ENCODE data around the gene TBC1D22A.

DNA sequence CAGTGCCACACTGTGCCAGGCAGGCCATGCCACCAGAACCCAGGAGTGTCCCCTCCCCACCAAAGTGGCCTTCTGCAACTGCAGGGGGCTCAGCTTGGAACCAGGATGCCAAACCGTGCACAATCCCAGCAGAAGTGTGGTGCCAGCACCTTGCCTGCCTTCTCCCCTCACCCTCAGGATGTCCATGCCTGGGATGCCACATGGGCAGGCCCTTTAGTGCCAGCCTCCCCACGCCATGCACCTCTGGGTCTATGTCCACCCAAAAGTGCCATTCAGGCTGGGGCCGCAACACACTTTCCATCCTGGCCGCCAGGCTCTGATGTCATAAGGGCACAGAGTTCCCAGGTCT, 8.7 kb upstream of the TBC1D22A start:
- TF ChIP-seq, protein P1, sequence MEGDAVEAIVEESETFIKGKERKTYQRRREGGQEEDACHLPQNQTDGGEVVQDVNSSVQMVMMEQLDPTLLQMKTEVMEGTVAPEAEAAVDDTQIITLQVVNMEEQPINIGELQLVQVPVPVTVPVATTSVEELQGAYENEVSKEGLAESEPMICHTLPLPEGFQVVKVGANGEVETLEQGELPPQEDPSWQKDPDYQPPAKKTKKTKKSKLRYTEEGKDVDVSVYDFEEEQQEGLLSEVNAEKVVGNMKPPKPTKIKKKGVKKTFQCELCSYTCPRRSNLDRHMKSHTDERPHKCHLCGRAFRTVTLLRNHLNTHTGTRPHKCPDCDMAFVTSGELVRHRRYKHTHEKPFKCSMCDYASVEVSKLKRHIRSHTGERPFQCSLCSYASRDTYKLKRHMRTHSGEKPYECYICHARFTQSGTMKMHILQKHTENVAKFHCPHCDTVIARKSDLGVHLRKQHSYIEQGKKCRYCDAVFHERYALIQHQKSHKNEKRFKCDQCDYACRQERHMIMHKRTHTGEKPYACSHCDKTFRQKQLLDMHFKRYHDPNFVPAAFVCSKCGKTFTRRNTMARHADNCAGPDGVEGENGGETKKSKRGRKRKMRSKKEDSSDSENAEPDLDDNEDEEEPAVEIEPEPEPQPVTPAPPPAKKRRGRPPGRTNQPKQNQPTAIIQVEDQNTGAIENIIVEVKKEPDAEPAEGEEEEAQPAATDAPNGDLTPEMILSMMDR (IDR thresholded peaks at IDR 0.05; ENCODE audit: low read depth, low read length, missing input control) = no peak
- TF ChIP-seq RAD21 (IDR thresholded peaks at IDR 0.05) (no peak), YY1 (IDR thresholded peaks at IDR 0.05) (no peak), EGR1 (IDR thresholded peaks at IDR 0.05; ENCODE audit: low read depth in 2 of 2) (no peak)
- TF ChIP-seq, protein P2, sequence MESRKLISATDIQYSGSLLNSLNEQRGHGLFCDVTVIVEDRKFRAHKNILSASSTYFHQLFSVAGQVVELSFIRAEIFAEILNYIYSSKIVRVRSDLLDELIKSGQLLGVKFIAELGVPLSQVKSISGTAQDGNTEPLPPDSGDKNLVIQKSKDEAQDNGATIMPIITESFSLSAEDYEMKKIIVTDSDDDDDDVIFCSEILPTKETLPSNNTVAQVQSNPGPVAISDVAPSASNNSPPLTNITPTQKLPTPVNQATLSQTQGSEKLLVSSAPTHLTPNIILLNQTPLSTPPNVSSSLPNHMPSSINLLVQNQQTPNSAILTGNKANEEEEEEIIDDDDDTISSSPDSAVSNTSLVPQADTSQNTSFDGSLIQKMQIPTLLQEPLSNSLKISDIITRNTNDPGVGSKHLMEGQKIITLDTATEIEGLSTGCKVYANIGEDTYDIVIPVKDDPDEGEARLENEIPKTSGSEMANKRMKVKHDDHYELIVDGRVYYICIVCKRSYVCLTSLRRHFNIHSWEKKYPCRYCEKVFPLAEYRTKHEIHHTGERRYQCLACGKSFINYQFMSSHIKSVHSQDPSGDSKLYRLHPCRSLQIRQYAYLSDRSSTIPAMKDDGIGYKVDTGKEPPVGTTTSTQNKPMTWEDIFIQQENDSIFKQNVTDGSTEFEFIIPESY (IDR thresholded peaks at IDR 0.05) = no peak
- TF ChIP-seq, protein P3, sequence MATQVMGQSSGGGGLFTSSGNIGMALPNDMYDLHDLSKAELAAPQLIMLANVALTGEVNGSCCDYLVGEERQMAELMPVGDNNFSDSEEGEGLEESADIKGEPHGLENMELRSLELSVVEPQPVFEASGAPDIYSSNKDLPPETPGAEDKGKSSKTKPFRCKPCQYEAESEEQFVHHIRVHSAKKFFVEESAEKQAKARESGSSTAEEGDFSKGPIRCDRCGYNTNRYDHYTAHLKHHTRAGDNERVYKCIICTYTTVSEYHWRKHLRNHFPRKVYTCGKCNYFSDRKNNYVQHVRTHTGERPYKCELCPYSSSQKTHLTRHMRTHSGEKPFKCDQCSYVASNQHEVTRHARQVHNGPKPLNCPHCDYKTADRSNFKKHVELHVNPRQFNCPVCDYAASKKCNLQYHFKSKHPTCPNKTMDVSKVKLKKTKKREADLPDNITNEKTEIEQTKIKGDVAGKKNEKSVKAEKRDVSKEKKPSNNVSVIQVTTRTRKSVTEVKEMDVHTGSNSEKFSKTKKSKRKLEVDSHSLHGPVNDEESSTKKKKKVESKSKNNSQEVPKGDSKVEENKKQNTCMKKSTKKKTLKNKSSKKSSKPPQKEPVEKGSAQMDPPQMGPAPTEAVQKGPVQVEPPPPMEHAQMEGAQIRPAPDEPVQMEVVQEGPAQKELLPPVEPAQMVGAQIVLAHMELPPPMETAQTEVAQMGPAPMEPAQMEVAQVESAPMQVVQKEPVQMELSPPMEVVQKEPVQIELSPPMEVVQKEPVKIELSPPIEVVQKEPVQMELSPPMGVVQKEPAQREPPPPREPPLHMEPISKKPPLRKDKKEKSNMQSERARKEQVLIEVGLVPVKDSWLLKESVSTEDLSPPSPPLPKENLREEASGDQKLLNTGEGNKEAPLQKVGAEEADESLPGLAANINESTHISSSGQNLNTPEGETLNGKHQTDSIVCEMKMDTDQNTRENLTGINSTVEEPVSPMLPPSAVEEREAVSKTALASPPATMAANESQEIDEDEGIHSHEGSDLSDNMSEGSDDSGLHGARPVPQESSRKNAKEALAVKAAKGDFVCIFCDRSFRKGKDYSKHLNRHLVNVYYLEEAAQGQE (IDR thresholded peaks at IDR 0.05) = no peak
